DOHH2 (cell line): ENCODE measurements around the gene EHD2.
"Not testable (repeated sequence)": the region's sequence is repeated elsewhere in the genome, so short reads cannot be mapped to it uniquely, and the experiment has no call there.

Experiments
- H3F3A ChIP-seq: fragments of 200-600 bp; sonication (generic), shearing (Covaris generic); 2 replicates; pipeline ENCODE4 v1.6.0; 2016; ENCODE audit warnings: antibody characterized with exemption, mild to moderate bottlenecking; ENCODE audit not compliant: control insufficient read depth, insufficient read depth
- H3K27ac ChIP-seq: fragments of 200-600 bp; sonication (generic); 2 replicates; pipeline ENCODE4 v1.5.1; 2014; ENCODE audit warnings: low read depth, mild to moderate bottlenecking, low read length, moderate library complexity
- H3K27me3 ChIP-seq: fragments of 200-600 bp; sonication (generic); 2 replicates; pipeline ENCODE4 v1.6.1; 2014; ENCODE audit warnings: mild to moderate bottlenecking, low read length, mixed read lengths; ENCODE audit not compliant: control insufficient read depth
- H3K36me3 ChIP-seq: fragments of 200-600 bp; sonication (generic); 2 replicates; pipeline ENCODE4 v1.6.1; 2014; ENCODE audit warnings: mild to moderate bottlenecking, low read length, moderate library complexity, mixed read lengths; ENCODE audit not compliant: control insufficient read depth
- H3K4me1 ChIP-seq: fragments of 200-600 bp; sonication (generic); 2 replicates; pipeline ENCODE4 v1.6.1; 2014; ENCODE audit warnings: mild to moderate bottlenecking, low read length, mixed read lengths; ENCODE audit not compliant: control insufficient read depth
- H3K4me2 ChIP-seq: fragments of 200-600 bp; sonication (generic); 2 replicates; pipeline ENCODE4 v1.6.0; 2014; ENCODE audit warnings: mild to moderate bottlenecking, low read length, moderate library complexity
- H3K4me3 ChIP-seq: fragments of 200-600 bp; sonication (generic); 2 replicates; pipeline ENCODE4 v1.5.1; 2014; ENCODE audit warnings: mild to moderate bottlenecking, low read length, mixed read lengths
- H3K79me2 ChIP-seq: fragments of 200-600 bp; sonication (generic); 2 replicates; pipeline ENCODE4 v1.6.1; 2014; ENCODE audit warnings: mild to moderate bottlenecking, low read length, mixed read lengths; ENCODE audit not compliant: control insufficient read depth
- H3K9me2 ChIP-seq: fragments of 200-600 bp; sonication (generic); replicated peaks from 2 replicates; pipeline ENCODE4 v1.6.1; 2014; ENCODE audit warnings: mild to moderate bottlenecking, low read length, mixed read lengths; ENCODE audit not compliant: control insufficient read depth
- H3K9me3 ChIP-seq: fragments of 200-600 bp; sonication (generic); 2 replicates; pipeline ENCODE4 v1.6.1; 2014; ENCODE audit warnings: antibody characterized with exemption, low read length, mixed read lengths; ENCODE audit not compliant: control insufficient read depth, insufficient read depth
- H4K20me1 ChIP-seq: fragments of 200-600 bp; sonication (generic); 2 replicates; pipeline ENCODE4 v1.6.0; 2014; ENCODE audit warnings: low read depth, mild to moderate bottlenecking, antibody characterized with exemption, low read length, moderate library complexity; ENCODE audit not compliant: control insufficient read depth, insufficient read depth
- CTCF ChIP-seq: fragments of 200-600 bp; sonication (generic); IDR thresholded peaks from one replicate; pipeline ENCODE4 v1.5.1; 2014; ENCODE audit warnings: antibody characterized with exemption, mild to moderate bottlenecking, low read depth, low read length; ENCODE audit not compliant: poor library complexity, severe bottlenecking
- EZH2phosphoT487 ChIP-seq: fragments of 200-600 bp; sonication (generic); IDR thresholded peaks from 2 replicates; pipeline ENCODE4 v1.6.1; 2017; ENCODE audit warnings: borderline replicate concordance, mild to moderate bottlenecking, antibody characterized with exemption, low read length, moderate library complexity, mixed read lengths

EHD2 gene

GRCh38 chr19:47707135-47707925 is 5.9 kb upstream of the EHD2 start:
- Histone ChIP-seq H3K9me3 (no peaks in the 10 kb centered on the region), H3K4me1 (peaks cover 14% of the 10 kb centered on the region), H3F3A (no peaks in the 10 kb centered on the region), H3K36me3 (no peaks in the 10 kb centered on the region; the same call in 1 of the 2 replicates), H3K27me3 (no peaks in the 10 kb centered on the region), H3K27ac (no peak overlapping the region), H3K79me2 (no peaks in the 10 kb centered on the region), H4K20me1 (no peaks in the 10 kb centered on the region), H3K4me3 (no peak overlapping the region), H3K4me2 (peak overlapping the region; percentile 34; the same call in 1 of the 2 replicates), H3K9me2 (no peaks in the 10 kb centered on the region)
- no peak for TF ChIP-seq EZH2phosphoT487
- TF ChIP-seq CTCF, result peak; percentile 82

GRCh38 chr19:47711652-47712242 is 1.5 kb upstream of the EHD2 start:
- TF ChIP-seq CTCF (no peak), EZH2phosphoT487 (no peak)

GRCh38 chr19:47714339-47714738 is 1.1 kb downstream of the EHD2 start:
- Histone ChIP-seq H3K9me3 (no peaks in the 10 kb centered on the region), H3K4me1 (peaks cover 11% of the 10 kb centered on the region), H4K20me1 (no peaks in the 10 kb centered on the region), H3K4me3 (no peak overlapping the region), H3F3A (no peaks in the 10 kb centered on the region), H3K79me2 (no peaks in the 10 kb centered on the region), H3K9me2 (no peaks in the 10 kb centered on the region), H3K27ac (no peak overlapping the region), H3K4me2 (no peak overlapping the region), H3K36me3 (no peaks in the 10 kb centered on the region), H3K27me3 (peaks cover 6% of the 10 kb centered on the region; the same call in 1 of the 2 replicates)
- TF ChIP-seq EZH2phosphoT487 (no peak), CTCF (no peak)

More at GRCh38 chr19:47711652-47712242, 1.5 kb upstream of the EHD2 start:
- Histone ChIP-seq H3K27me3 (peaks cover 6% of the 10 kb centered on the region; the same call in 1 of the 2 replicates), H3K36me3 (no peaks in the 10 kb centered on the region), H3K4me1 (peaks cover 14% of the 10 kb centered on the region), H3K27ac (no peak overlapping the region), H3K4me2 (peak overlapping the region; percentile 40), H3K9me2 (no peaks in the 10 kb centered on the region), H3K9me3 (no peaks in the 10 kb centered on the region), H3K79me2 (no peaks in the 10 kb centered on the region), H3K4me3 (0 out of 2 replicates have a peak overlapping the region, but pooled peaks have one; percentile 15), H3F3A (no peaks in the 10 kb centered on the region), H4K20me1 (no peaks in the 10 kb centered on the region)

- not testable (repeated sequence) for H3K27ac ChIP-seq, H3K9me2 ChIP-seq, H3K27me3 ChIP-seq, H3K36me3 ChIP-seq, H3K9me3 ChIP-seq, H4K20me1 ChIP-seq, H3K4me2 ChIP-seq, H3K4me3 ChIP-seq, H3F3A ChIP-seq, H3K79me2 ChIP-seq
- H3K4me1 ChIP-seq, result peaks cover 11% of the 10 kb centered on the region
Observed at GRCh38 chr19:47714855-47715254, 1.6 kb downstream of the EHD2 start.
